ENCODE measurements around the gene PTPRN2. TPM values are rescaled to one million over a fixed set of nuclear protein-coding genes. Genes with fewer than 3 reads are reported as not detected.

Gene PTPRN2
- total and polyA plus RNA-seq, 2 of the 8 experiments (the other 6 are each of a cell fraction or from before 2014, with no cell fraction given): 2.6 to 4.5 TPM

GRCh38 chr7:157769086-157769485, 818.5 kb downstream of the PTPRN2 start (continued):
- TF ChIP-seq CTCF (IDR thresholded peaks at IDR 0.05; ENCODE audit: control extremely low read depth in 1 of 3, insufficient read depth in 1 of 3, low read depth in 1 of 3, low read length in 3 of 3) (no peak), BCL11A (IDR thresholded peaks at IDR 0.05; ENCODE audit: low read depth in 2 of 2, low read length in 2 of 2) (no peak), EGR1 (IDR thresholded peaks at IDR 0.05; ENCODE audit: borderline replicate concordance, low read depth, low read length) (no peak), NRF1 (IDR thresholded peaks at IDR 0.05; ENCODE audit: low read depth, low read length) (no peak), CREB1 (IDR thresholded peaks at IDR 0.05) (no peak), ZNF274 (IDR thresholded peaks at IDR 0.05; ENCODE audit: borderline replicate concordance, extremely low read depth, low read length) (no peak), NANOG (IDR thresholded peaks at IDR 0.05; ENCODE audit: insufficient read depth, low read depth, low read length, poor library complexity, severe bottlenecking) (no peak)
- TF ChIP-seq, protein P1, sequence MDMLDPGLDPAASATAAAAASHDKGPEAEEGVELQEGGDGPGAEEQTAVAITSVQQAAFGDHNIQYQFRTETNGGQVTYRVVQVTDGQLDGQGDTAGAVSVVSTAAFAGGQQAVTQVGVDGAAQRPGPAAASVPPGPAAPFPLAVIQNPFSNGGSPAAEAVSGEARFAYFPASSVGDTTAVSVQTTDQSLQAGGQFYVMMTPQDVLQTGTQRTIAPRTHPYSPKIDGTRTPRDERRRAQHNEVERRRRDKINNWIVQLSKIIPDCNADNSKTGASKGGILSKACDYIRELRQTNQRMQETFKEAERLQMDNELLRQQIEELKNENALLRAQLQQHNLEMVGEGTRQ (IDR thresholded peaks at IDR 0.05; ENCODE audit: low read length): no peak

All from H1 (cell line).